GM18520 (cell line): ENCODE measurements around the gene LRMDA.

Source experiments
- ATAC-seq: cut with Tn5 transposase; IDR thresholded peaks from one replicate; pipeline ENCODE4 v1.9.1; 2021; ENCODE audit not compliant: unreplicated experiment

LRMDA gene

GRCh38 chr10:76088008-76088407 lies 656.6 kb downstream of the LRMDA start:
- no peak for ATAC-seq

DNA sequence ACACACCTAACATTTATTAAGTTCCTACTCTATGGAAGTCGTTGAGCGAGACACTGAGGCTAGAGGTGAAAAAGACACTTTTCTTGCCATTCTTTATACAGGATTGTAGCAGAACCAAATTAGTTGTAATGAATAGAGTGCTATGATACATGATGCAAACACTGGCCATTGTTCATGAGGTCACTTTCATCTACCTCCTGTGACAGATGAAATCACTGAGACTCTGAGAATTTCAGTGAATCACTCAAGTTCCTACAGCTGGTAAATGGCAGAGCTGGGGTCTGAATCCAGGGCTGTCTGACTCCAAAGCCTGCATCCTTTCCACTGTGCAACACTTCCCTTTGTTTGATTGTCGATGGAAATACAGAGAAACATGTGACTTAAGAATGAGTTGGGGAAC lies 657.6 kb downstream of the LRMDA start:
- no peak for ATAC-seq

DNA sequence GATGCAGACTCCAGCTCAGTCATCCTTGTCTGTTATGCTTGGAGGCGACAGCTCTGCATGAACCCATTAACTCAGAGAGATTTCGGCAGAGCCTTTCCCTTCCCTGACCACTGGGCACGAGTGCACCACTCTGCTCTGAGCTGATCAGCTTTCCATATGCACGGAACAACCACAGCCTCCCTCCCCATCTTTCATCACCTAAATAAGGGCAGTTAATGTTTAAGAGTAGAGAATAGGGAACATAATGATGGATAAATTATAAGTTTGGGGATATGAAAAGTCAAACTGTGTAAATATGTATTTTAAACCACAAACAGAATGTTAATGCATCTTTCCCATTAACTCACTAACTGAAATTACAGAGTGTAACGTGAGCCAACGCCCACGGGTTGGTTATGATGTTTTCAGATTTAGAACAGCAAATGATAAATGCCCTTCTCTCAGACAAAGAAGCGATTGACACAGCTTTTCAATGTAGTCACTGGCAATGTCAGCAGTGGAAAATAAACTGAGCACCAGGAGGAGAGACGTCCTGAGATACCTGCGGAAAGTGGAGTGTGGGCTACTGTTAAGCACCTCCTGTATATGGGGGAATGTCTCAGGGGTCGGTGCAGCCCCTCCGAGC lies 658.2 kb downstream of the LRMDA start:
- no peak for ATAC-seq

GRCh38 chr10:76091926-76092325 lies 660.5 kb downstream of the LRMDA start:
- ATAC-seq = no peak

GRCh38 chr10:76106611-76107010 lies 675.2 kb downstream of the LRMDA start:
- no peak for ATAC-seq

- no peak for ATAC-seq
These were observed 677.3 kb downstream of the LRMDA start for GRCh38 chr10:76108563-76109359.

- ATAC-seq = no peak
These were observed 680.0 kb downstream of the LRMDA start for GRCh38 chr10:76111404-76111803.

DNA sequence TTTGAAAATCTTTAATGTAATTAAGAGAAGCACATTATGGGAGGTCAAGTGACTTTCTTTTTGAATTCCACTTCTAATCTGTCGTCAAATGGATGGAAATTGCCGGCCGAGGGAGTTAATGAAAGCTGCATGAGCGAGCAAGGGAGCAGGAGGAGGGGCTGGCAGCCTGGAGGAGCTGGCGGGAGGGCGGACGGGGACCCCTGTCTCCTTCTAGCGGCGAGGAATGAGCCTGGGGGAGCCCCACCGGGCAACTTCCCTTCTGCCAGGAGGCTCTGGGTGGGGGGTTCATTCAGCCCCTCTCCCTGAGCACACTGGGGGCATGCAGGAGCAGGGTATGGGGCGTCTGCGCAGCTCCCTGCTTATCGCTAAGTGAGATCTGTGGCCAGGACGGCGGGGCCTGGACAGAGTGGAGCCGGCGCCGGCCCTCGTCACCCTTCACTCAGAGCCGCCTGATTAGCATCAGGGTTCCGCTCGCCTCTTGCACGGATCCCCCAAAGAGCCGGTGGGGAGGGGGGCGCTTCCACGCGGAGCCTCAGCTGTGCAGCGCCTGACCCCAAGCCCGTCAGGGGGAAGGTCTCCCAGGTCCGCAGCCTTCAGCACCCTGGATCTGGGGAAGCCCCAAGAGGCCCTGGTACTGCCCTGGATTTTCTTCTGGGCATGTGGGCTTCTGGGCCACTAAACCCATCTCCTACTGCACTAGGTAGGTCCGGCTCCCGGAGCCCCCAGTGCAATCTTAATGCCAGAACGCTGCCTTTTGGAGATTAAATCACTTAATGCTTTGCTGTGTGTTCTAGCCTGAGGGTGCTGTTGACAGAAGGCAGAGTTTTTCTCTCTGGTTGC lies 680.8 kb downstream of the LRMDA start:
- no peak for ATAC-seq

DNA sequence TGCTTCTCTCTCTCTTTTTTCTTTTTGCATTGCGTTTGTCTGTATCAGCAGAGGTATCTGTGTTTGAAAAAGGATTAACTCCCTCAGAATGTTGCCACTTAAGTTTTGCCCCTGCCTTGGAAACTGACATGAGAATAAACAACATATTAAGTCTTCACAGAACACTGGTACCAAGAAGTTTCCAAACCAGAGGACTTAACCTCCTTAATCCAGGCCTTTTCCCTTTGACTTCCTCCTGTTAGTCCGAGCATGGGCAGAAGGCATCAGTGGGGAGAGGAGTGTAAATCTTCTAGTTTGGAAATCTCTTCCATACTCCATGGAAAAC lies 681.4 kb downstream of the LRMDA start:
- no peak for ATAC-seq

- no peak for ATAC-seq
These were observed 682.5 kb downstream of the LRMDA start for GRCh38 chr10:76113952-76114351.

DNA sequence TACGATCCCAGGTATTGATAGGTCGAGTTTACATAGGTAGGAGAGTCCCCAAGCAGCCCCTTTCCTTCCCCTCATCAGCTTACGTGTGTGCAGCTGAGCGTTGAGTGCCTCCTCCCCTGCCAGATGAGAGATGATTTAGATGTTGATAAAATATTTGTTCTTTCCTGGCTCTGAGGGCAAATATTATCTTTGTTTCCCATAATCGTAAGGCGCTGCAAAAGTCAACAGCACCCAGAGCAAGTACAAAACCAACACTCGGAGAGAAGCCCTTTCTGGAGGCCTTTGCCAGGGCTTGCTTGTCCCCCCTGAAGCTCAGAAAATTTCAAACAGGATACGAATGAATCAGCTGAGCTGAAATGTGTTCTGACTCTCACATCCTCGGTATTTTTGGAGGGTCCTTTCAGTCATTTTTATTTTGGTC lies 683.2 kb downstream of the LRMDA start:
- no peak for ATAC-seq

GRCh38 chr10:76115131-76115470 lies 683.7 kb downstream of the LRMDA start:
- ATAC-seq = no peak

GRCh38 chr10:76115471-76116155 lies 684.2 kb downstream of the LRMDA start:
- no peak for ATAC-seq

DNA sequence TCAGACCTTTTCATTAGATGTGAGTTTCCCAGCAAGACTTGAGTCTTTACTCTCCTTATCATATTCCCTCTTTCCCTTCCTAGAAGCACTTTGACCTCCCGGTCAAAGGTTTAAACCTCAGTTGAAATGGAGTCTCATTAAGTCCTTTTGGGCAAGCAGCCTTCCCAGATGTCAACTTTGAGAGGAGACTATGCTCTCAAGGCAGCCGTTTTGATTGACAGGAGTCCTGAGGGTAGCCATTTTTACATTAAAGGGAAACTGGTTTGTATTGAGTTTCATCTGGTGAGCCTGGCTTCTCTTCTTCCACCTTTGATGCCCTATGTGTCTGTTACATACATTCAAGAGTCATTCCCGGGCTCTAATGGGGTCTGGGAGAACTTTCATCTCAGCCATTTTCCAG lies 685.1 kb downstream of the LRMDA start:
- no peak for ATAC-seq

DNA sequence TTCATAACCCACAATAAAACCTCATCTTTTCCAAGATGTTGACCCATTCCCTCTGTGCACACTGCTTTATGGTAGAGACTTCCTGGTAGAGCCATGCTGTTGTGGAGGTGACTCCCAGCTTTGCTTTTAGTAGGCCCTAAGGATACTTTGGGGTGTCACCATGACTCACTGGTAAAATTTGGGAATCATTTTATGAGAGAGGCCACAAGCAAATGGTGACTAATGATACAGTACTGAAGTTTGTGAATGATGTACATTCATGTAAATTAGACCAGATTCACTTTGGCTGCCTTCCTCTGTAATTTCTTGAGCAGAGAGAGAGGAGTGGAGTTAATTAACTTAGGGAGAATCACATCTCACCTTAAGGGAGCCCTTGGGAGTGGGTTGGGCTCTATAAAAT lies 686.5 kb downstream of the LRMDA start:
- no peak for ATAC-seq

- no peak for ATAC-seq
These were observed 687.6 kb downstream of the LRMDA start for GRCh38 chr10:76119036-76119435.

- ATAC-seq = no peak
These were observed 688.1 kb downstream of the LRMDA start for GRCh38 chr10:76119515-76119914.

DNA sequence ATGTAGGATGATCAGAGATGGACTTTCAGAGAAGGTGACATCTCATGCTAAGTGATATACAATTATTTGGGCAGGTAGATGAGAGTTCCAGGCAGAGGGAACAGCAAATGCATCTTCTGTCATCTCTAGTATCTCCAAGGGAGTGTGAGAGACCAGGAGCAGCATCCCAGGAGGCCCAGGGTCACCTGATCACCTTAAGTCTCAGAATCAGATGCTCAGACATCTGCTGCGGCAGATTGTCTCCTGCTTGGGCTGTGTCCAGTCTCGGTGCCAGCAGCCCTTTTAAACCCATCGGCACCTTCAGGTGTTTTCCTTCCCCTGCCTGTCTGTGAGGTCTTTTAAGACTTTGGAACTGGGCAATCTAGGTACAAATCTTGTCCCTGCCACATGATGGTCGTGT lies 690.6 kb downstream of the LRMDA start:
- no peak for ATAC-seq

- ATAC-seq = no peak
These were observed 692.9 kb downstream of the LRMDA start for GRCh38 chr10:76124280-76124679.

DNA sequence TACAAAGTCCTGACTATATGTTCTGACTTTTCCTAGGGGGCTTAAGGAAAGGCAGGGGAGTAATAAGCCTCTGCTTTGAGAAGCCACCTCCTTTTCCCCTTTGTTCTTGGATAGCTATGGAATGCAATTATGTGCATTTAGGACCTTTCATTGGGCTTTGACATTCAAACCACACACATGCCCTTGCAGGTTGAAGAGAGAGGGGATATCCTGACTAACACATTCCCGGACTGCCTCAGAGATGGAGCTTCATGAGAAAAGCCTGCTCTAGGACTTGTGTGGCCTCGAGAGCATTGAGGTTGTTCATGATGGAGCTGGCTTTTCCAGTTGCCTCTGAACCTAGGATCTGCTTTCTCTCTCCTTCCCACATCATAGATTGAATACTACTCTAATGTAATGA lies 694.5 kb downstream of the LRMDA start:
- ATAC-seq = no peak
